ENCODE data around the gene RPN2. TPM values are rescaled to one million over a fixed set of nuclear protein-coding genes. Genes with fewer than 3 reads are reported as not detected.

The RPN2 gene
- total and polyA plus RNA-seq, 2 of the 13 experiments (the other 11 are each of a cell fraction or from before 2014, with no cell fraction given) = 587 to 1,818 TPM

GRCh38 chr20:37283530-37284195 is 104.5 kb downstream of the RPN2 start (continued):
- TF ChIP-seq PAWR (CRISPR knock-in tag; IDR thresholded peaks at IDR 0.05; ENCODE audit: borderline replicate concordance) (0 out of 2 replicates have a peak, but pooled peaks have one; percentile 34), ZFP62 (CRISPR knock-in tag; IDR thresholded peaks at IDR 0.05) (no peak), XRCC5 (optimal IDR thresholded peaks at IDR 0.05; ENCODE audit: low read length) (no peak), ZNF629 (CRISPR knock-in tag; conservative IDR thresholded peaks at IDR 0.05) (0 out of 2 replicates have a peak, but pooled peaks have one; percentile 6), ZNF530 (CRISPR knock-in tag; IDR thresholded peaks at IDR 0.05; ENCODE audit: low read depth) (no peak; the same call in 1 of the 2 replicates), ZNF281 (CRISPR knock-in tag; IDR thresholded peaks at IDR 0.05; ENCODE audit: borderline replicate concordance) (0 out of 2 replicates have a peak, but pooled peaks have one; percentile 19), ZNF577 (CRISPR knock-in tag; IDR thresholded peaks at IDR 0.05; ENCODE audit: borderline replicate concordance, low read depth) (no peak), SAP130 (CRISPR knock-in tag; IDR thresholded peaks at IDR 0.05; ENCODE audit: low read depth) (peak; percentile 52), E2F2 (CRISPR knock-in tag; IDR thresholded peaks at IDR 0.05; ENCODE audit: borderline replicate concordance) (no peak), NR1H2 (CRISPR knock-in tag; IDR thresholded peaks at IDR 0.05; ENCODE audit: borderline replicate concordance, low read depth) (no peak), ZNF274 (CRISPR knock-in tag; IDR thresholded peaks at IDR 0.05) (peak; percentile 28; the same call in 1 of the 2 replicates), THAP9 (CRISPR knock-in tag; IDR thresholded peaks at IDR 0.05; ENCODE audit: borderline replicate concordance) (no peak), HBP1 (CRISPR knock-in tag; IDR thresholded peaks at IDR 0.05; ENCODE audit: low read depth) (0 out of 2 replicates have a peak, but pooled peaks have one; percentile 39)
- TF ChIP-seq, protein P1, sequence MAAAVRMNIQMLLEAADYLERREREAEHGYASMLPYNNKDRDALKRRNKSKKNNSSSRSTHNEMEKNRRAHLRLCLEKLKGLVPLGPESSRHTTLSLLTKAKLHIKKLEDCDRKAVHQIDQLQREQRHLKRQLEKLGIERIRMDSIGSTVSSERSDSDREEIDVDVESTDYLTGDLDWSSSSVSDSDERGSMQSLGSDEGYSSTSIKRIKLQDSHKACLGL (CRISPR knock-in tag; IDR thresholded peaks at IDR 0.05) = no peak
- TF ChIP-seq, protein P2, sequence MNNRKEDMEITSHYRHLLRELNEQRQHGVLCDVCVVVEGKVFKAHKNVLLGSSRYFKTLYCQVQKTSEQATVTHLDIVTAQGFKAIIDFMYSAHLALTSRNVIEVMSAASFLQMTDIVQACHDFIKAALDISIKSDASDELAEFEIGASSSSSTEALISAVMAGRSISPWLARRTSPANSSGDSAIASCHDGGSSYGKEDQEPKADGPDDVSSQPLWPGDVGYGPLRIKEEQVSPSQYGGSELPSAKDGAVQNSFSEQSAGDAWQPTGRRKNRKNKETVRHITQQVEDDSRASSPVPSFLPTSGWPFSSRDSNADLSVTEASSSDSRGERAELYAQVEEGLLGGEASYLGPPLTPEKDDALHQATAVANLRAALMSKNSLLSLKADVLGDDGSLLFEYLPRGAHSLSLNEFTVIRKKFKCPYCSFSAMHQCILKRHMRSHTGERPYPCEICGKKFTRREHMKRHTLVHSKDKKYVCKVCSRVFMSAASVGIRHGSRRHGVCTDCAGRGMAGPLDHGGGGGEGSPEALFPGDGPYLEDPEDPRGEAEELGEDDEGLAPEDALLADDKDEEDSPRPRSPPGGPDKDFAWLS (CRISPR knock-in tag; IDR thresholded peaks at IDR 0.05; ENCODE audit: borderline replicate concordance) = 0 out of 2 replicates have a peak, but pooled peaks have one; percentile 40

All from HepG2 (cell line).